DOHH2 (cell line): ENCODE results near the gene ANKHD1.

Experiments
- EZH2phosphoT487 ChIP-seq: fragments of 200-600 bp; sonication (generic); IDR thresholded peaks from 2 replicates; pipeline ENCODE4 v1.6.1; 2017; ENCODE audit warnings: borderline replicate concordance, mild to moderate bottlenecking, antibody characterized with exemption, low read length, moderate library complexity, mixed read lengths
- TF ChIP-seq, protein P1 (sequence below): fragments of 200-600 bp; sonication (generic); IDR thresholded peaks from one replicate; pipeline ENCODE4 v1.5.1; 2014; ENCODE audit warnings: antibody characterized with exemption, mild to moderate bottlenecking, low read depth, low read length; ENCODE audit not compliant: poor library complexity, severe bottlenecking

DNA sequence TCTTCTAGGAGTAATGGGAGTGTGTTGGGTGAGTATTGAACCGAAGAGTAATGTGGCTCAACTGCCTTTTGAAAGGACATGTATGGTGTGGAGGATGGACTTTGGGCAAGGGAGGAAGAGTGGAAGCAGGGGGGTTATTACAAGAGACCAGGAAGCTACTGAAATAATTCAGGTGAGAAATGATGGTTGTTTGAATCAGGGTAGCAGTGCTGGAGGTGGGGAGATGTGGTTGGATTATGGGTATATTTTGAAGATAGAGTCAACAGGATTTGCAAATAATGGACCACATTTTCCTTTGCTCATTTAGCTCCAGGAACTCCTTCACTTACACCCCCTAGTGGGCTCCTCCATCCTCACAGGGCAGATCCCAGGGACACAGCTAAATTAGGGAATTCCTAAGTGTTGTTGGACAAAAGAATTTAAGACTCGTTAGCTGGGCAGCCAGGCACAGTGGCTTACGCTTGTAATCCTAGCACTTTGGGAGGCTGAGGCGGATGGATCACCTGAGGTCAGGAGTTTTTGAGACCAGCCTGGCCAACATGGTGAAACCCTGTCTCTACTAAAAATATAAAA is 42.8 kb upstream of the ANKHD1 start:
- TF ChIP-seq, protein P1, sequence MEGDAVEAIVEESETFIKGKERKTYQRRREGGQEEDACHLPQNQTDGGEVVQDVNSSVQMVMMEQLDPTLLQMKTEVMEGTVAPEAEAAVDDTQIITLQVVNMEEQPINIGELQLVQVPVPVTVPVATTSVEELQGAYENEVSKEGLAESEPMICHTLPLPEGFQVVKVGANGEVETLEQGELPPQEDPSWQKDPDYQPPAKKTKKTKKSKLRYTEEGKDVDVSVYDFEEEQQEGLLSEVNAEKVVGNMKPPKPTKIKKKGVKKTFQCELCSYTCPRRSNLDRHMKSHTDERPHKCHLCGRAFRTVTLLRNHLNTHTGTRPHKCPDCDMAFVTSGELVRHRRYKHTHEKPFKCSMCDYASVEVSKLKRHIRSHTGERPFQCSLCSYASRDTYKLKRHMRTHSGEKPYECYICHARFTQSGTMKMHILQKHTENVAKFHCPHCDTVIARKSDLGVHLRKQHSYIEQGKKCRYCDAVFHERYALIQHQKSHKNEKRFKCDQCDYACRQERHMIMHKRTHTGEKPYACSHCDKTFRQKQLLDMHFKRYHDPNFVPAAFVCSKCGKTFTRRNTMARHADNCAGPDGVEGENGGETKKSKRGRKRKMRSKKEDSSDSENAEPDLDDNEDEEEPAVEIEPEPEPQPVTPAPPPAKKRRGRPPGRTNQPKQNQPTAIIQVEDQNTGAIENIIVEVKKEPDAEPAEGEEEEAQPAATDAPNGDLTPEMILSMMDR, result peak; percentile 42
- no peak for TF ChIP-seq EZH2phosphoT487
